GM21381 (cell line): ENCODE measurements around the gene PPIAL4G.
A peak's percentile ranks its signal among the peaks of the same experiment; 100 is the strongest.
"Not testable (repeated sequence)": the region's sequence is repeated elsewhere in the genome, so short reads cannot be mapped to it uniquely, and the experiment has no call there.

ENCODE experiments used
- ATAC-seq: cut with Tn5 transposase; IDR thresholded peaks from one replicate; pipeline ENCODE4 v1.9.1; 2021; ENCODE audit warnings: mild to moderate bottlenecking, moderate library complexity; ENCODE audit not compliant: unreplicated experiment

The PPIAL4G gene

DNA sequence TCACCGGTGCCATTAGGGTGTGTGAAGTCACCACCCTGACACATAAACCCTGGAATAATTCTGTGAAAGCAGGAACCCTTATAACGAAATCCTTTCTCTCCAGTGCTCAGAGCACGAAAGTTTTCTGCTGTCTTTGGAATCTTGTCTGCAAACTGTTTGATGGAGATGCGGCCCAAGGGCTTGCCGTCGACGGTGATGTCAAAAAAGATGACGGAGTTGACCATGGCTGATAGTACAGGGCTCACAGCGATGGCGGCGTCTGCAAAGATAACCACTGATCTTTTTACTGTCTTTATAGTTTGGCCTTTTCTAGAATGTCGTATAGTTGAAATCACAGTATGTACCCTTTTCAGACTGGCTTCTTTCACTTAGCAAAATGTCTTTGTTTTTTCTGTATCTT is at the start of gene PPIAL4G:
Gene PPIAL4G, minus strand, starts transcription at position 274 of the 400 bp plus-strand sequence. Its CDS starts 50 bp downstream, at position 224.
- not testable (repeated sequence) for ATAC-seq

DNA sequence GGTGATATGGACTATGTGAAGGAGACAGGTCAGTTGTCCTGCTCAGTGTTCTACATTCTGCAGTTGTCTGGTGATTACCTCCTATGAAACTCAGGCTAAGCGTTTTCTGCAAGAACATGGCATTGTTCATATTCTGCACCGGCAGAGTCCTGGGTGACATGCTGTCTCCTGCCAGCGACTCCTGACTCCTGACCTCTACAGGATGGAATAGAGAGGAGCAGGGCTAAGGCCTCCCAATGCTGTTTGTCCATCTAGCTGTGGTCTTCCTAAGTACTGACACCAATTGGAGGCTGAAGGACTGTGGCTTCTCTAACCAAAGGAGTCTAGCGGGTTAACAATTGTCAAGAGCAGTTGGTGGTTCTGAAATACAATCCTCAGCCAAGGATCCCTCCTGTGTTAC is 49.1 kb upstream of the PPIAL4G start:
- ATAC-seq = not testable (repeated sequence)

DNA sequence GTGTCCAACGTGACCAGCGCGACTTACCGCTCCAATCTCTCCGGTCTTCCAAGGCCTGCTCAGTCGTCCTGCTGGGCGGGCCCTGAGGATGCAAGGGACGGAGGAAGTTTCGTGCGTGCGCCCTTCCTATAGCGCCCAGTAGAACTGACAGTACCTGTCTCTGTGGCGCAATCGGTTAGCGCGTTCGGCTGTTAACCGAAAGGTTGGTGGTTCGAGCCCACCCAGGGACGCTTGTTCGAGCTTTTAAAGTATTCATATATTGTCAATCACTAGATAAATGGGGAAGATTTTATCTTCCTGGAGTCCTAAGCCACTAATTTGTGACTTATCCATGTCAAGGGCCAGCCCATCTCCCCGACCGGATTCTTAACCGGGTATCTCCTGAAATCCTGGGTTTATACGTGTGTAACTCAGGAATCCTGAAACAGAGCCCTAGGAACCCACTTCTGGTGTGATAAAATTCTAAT is 46.0 kb upstream of the PPIAL4G start:
- not testable (repeated sequence) for ATAC-seq

DNA sequence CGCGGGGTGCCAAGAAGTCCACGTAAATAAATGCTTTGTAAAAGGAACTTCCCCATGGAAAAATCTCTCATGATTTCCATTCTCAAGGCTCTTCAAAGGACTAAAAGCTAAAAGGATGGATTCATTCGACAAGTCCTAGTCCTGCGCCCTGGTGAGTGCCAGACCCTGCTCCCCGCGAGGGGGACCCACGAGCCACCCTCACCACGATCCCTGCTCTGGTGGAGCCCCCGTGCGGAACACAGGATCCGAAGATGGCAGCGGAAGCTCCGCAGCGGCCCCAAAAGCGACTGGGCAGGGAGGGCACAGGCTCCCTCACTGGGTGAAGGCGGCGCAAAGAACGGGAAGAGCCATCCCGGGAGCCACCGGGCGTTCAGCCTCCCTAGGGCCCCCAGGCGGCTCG is 45.5 kb upstream of the PPIAL4G start:
- not testable (repeated sequence) for ATAC-seq

DNA sequence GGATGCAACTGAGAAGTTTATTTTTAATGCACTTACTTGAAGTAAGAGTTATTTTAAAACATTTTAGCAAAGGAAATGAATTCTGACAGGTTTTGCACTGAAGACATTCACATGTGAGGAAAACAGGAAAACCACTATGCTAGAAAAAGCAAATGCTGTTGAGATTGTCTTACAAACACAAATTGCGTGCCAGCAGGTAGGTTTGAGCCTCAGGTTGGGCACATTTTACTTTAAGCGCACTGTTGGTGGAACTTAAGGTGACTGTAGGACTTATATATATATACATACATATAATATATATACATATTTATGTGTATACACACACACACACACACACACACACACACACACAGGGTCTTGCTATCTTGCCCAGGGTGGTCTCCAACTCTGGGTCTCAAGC is 43.5 kb upstream of the PPIAL4G start:
- not testable (repeated sequence) for ATAC-seq

DNA sequence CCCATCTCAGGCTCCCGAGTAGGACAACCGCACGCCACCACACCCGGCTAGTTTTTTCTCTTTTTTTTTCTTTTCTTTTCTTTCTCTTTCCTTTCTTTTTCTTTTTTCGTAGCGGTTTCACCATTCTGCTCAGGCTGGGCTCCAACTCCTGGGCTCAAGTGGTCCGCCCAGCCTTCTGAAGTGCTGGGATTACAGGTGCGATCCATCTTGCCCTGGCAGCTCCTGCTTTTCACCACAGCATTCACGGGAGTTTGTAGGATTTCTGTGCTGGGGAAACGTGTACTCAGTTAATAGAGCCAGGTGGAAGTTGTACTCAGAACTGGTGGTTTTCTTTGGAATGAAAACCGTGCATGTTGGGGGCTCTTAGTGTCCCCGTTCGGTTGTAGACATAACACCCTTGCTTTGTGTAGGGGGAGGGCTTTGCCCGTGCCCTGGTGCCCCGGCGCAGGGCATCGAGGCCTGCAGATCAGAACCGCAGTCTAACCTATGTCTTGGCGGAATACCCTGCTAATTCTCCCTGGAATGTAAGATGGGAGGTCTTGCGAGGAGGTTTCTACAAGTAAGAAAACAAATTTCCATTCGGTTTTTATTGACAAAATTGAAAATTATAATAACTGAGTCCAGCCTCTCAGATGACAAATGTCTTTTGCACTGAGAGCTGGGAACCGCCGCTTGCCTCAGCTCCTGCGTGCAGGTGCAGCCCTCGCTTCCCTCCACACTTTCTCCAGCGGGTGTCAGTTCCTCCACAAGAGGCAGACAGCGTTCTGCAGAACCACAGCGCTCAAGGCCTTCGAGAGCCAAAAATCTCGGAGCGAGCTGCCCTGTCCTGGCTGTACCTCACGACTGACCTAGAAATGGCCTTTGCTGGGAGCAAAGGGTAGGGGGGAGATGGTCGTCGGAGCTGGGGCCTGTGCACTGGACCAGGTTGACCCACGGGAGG is 40.4 kb upstream of the PPIAL4G start:
- ATAC-seq = not testable (repeated sequence)

DNA sequence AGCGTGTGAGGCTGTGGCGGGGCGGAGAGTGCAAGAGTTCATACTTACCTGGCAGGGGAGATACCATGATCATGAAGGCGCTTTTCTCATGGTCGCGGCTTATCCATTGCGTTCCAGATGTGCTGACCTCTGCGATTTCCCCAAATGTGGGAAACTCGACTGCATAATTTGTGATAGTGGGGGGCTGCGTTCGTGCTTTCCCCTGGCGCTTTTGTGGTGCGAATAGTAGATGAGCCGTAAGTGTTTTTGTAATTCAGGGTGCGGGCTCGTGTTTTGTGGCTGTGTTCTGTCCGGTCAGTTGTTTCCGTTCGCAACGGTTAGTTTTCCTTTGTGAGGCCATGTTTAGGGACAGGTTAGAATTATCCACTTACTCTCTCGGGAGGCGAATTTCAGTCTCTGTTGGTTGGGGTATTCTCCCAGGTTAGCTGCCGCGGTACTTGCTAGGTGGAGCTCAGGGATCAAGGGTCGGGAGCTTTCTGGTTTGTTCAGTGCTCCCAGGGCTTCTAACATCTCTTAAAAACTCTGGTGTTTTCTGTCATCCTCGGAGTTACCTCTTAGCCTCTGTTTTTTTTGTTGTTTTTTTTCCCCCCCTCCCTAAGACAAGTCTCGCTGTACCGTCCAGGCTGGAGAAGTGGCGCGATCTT is 39.6 kb upstream of the PPIAL4G start:
- peak; percentile 84 for ATAC-seq

DNA sequence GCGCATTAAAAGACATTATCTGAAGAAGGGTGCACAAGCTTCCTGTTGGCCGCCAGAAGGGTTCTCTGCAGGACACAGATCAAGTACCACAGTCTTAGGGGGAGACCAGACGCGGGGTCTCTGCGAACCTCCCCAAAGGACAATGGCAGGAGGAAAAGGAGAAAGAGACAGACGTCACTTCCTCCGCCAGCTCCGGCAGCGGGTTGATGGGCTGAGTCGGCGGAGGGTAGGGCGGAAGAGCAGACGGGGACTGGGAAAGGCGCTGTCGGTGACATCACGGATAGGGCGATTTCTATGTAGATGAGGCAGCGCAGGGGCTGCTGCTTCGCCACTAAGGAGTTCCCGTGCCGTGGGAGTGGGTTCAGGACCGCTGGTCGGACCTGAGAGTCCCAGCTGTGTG is 39.0 kb upstream of the PPIAL4G start:
- ATAC-seq = peak; percentile 59

DNA sequence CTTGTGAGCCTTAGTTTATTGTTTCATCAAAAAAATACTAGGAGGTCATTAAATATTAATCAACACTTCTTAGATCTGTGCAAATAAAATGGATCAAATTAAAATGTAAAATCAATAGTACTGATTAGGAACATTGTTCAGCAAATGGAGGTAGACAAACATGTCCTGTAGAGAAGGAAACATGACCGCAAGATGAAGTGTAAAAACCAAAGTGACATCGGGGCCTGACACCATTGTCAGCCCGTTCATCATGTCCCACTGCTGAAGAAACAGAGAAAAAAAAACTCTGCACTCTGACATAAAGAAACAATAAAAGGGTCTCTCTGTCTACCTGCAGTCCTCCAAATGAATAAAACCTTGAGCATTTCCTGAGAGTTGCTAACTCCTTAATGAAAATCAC is 31.2 kb upstream of the PPIAL4G start:
- ATAC-seq = not testable (repeated sequence)

DNA sequence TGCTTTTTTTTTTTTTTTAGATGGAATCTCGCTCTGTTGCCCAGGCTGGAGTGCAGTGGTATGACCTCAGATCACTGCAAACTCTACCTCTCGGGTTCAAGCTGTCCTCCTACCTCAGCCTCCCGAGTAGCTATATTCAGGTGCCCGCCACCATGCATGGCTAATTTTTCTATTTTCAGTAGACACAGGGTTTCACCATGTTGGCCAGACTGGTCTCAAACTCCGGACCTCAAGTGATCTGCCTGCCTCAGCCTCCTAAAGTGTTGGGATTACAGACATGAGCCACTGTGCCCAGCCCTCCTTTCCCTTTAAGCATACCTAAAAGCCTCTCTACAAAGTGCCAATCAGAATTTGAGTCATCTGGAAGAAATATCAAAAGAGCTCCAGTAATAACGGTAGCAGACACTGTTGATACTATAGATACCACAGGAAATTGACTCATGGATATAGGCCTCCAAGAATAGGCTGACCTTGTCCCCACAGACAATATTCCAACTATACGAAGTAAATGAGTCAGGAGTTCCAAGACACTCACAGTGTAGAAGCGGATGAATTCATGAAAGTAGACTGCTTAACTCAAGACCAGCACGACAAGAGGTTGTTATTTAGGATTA is 29.6 kb upstream of the PPIAL4G start:
- ATAC-seq = not testable (repeated sequence)

DNA sequence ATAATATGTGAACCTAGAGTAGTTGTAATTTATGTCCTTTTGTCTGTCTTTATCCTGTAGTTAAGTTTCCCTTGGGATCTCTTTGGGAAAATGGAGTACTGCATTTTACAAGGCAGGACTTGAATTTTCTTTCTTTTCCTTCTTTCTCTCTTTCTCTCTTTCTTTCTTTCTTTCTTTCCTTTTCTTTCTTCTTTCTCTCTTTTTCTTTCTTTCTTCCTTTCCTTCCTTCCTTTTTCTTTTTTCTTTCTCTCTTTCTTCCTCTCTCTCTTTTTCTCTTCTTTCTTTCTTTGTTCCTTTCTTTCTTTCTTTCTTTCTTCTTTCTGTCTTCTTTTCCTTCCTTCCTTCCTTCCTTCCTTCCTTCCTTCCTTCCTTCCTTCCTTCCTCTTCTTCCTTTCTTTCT is 10.8 kb upstream of the PPIAL4G start:
- not testable (repeated sequence) for ATAC-seq

DNA sequence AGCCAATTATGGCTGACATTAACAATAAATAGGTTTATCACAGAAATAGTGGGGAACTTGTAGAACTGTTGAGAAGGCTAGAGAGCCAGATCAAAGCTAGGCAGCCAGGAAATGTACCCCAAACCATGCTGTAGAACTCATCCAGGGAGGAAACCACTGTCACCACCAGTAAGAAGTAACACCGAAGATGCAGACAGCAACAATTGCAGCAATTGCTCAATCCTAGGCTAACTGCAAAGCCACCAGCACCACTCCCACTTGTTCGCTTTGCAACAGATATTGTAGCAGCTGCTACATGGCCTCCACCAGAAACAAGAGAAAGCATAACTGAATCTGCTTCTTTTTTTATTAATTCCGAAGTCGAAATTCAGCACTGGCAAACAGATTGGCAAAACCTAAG is 2.0 kb downstream of the PPIAL4G start:
- not testable (repeated sequence) for ATAC-seq

DNA sequence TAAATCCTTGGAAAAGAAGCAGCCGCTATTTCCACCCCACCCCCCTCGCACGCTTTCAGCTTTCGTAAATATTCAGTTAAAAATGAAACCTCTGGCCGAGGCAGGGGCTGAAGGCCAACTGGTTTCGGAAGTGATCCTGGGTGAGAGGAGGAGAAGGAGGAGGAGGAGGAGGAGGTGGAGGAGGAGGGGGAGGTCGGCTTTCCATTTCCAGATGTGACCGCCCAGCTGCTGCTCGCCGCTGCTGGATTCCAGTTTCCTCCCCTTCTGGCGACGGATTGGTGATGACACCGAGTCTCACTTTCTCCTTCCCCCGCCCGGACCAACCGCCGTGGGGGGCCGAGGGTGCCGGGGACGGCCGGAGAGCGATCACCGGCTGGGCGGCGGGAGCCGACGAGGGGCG is 23.4 kb downstream of the PPIAL4G start:
- not testable (repeated sequence) for ATAC-seq

DNA sequence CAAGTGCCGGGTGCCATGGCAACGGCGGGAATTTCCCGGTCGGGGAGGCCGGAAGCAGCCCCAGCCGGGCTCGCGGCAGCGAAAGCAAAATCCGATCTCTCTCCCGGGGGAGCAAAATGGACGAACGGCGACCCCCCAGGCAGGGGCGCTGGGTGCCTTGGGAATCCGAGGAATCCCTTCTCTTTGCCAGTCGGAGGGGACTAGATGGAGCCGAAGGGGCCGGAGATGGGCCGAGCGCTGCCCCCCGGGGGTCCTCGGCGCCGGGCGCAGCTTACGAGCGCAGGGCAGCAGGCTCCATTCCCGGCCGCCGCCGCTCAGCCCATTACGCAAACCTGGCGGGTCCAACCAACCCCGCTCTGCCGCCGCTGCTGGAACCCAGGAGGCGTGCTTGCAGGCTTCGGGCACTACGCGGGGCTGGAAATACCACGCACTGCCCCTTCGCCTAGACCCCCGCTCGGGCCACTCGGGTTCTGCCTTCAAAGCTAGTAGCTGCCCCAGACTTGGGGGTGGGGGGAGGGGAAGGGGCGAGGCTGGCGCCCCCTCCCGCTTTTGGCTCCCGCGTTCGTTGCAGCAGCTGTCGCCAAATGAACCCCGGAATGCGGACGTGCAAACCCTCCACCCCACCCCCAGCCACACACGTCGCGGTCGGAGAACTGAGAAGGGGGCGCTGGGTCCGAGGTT is 24.1 kb downstream of the PPIAL4G start:
- not testable (repeated sequence) for ATAC-seq

DNA sequence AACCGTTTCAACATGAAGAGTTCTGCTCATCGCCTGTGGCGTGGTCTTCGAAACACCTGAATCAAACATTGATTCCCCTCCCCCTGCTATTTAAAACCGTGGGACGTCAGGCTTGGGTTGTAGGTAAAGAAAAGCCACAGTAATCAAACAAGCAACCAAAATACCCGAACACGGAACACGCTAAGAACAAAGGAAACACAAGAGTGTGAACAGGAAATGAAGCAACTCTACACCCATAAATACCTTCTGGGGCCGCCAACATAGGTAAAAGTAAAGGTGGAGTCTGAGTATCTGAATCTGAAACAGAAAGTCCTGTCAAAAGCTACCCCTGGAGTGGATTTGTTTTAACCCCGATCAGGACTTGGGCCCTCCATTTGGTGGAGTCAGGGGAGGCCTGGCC is 24.7 kb downstream of the PPIAL4G start:
- ATAC-seq = not testable (repeated sequence)

DNA sequence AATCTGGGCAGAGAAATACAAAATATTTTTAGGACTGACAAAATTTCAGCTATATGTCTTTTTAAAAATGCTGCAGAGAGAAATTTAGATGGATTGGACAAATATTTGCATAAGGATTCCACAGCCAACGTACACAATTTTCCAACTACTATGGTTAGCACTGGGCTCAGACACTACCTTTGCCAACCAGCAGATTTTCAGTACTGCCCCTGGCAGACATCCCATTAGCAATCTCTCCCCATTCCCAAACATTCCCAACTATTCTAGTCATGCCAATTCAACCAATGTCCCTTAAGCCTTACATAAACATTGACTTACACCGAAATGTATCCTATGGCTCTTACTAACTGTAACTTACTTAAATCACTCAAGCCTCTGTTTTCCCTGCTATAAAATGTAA is 30.3 kb downstream of the PPIAL4G start:
- ATAC-seq = not testable (repeated sequence)

DNA sequence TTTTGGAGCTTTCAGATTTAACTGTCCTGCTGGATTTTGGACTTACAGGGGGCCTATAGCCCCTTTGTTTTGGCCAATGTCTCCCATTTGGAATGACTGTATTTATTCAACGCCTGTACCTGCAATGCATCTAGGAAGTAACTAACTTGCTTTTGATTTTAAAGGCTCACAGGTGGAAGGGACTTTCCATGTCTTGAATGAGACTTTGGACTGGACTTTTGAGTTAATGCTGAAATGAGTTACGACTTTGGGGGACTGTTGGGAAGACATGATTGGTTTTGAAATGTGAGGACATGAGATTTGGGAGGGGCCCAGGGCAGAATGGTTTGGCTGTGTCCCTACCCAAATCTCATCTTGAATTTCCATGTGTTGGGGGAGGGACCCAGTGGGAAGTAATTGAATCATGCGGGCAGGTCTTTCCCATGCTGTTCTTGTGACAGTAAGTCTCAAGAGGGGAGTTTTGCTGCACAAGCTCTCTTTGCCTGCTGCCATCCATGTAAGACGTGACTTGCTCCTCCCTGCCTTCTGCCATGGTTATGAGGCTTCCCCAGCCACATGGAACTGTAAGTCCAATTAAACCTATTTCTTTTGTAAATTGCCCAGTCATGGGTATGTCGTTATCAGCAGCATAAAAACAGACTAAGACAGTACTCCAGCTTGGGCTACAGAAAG is 43.3 kb downstream of the PPIAL4G start:
- not testable (repeated sequence) for ATAC-seq

DNA sequence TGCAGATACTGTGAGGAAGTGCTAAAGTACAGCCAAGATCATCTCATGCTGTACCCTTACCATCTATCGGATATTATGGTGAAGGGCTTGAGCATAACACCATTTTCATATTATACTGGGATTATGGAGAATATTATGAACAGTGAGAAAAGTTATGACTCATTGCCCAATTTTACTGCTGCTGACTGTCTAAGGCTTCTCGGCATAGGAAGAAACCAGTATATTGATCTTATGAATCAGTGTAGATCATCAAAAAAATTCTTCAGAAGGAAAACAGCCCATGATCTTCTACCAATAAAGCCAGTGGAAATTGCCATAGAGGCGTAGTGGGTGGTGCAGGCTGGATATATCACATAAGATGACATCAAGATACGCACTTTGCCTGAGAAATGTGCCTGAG is 47.7 kb downstream of the PPIAL4G start:
- ATAC-seq = no peak

DNA sequence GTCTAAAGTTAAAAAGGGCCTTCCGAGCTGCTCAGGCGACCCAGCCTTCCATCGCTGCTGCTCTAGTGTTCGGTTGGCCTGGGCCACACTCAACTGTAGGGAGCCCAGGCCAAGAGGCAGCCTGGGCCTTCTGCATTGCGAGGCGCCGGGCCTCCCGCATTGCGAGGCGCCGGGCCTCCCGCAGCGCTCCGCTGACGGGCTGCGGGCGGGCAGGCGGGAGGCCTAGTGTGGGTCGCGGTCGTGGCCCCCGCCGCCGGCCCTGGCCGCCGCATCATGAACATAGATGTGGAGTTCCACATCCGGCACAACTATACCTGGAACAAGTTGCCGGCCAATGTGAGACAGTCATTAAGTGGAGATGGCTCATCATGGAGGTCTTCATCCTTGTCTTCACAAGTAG is 48.3 kb downstream of the PPIAL4G start:
- no peak for ATAC-seq

DNA sequence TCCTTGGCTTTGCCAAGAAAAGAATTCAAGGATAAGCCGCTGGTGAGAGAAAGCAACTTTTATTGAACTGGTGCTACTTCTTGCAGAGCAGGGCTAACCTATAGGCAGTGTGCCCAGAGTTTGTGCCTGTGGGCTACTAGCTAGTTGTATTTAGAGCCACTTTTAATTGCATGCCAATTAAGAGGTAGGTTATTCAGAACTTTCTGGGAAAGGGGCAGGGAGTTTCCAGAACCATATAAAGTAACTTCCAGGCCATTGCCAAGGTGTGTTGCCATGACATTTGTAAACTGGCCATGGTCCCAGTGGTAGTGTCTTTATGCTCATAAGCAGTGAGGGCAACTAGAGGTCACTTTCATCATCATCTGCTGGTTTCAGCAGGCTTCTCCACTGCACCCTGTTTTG is 50.2 kb downstream of the PPIAL4G start:
- ATAC-seq = not testable (repeated sequence)
